ENCODE measurements around the gene NRP2. TPM values are rescaled to one million over a fixed set of nuclear protein-coding genes. Genes with fewer than 3 reads are reported as not detected.

The NRP2 gene
- total RNA-seq, 1 donor from 2014 or later, result 22.1 TPM

- no peak for DNase-seq
Measured at GRCh38 chr2:205658572-205658971, 23.7 kb upstream of the NRP2 start.

GRCh38 chr2:205659922-205660321, 22.4 kb upstream of the NRP2 start:
- no peak for DNase-seq

- DNase-seq, result no peak
Measured at GRCh38 chr2:205660521-205661124, 21.7 kb upstream of the NRP2 start.

GRCh38 chr2:205661281-205661680, 21.0 kb upstream of the NRP2 start:
- DNase-seq, result no peak

- no peak for DNase-seq
Measured at GRCh38 chr2:205662206-205662965, 19.9 kb upstream of the NRP2 start.

GRCh38 chr2:205665791-205666190, 16.5 kb upstream of the NRP2 start:
- DNase-seq, result no peak

- DNase-seq, result no peak
Measured at GRCh38 chr2:205670292-205670691, 12.0 kb upstream of the NRP2 start.

- no peak for DNase-seq
Measured at GRCh38 chr2:205673312-205673711, 9.0 kb upstream of the NRP2 start.

GRCh38 chr2:205675861-205676516, 6.3 kb upstream of the NRP2 start:
- DNase-seq, result no peak

GRCh38 chr2:205678541-205679142, 3.7 kb upstream of the NRP2 start:
- no peak for DNase-seq

GRCh38 chr2:205679410-205680009, 2.8 kb upstream of the NRP2 start:
- no peak for DNase-seq

GRCh38 chr2:205680067-205680466, 2.2 kb upstream of the NRP2 start:
- no peak for DNase-seq

- DNase-seq, result no peak
Measured at GRCh38 chr2:205680903-205681302, 1.4 kb upstream of the NRP2 start.

- DNase-seq, result no peak
Measured at GRCh38 chr2:205681401-205682238, 681 bp upstream of the NRP2 start.

- DNase-seq, result no peak
Measured at GRCh38 chr2:205682971-205683501, 735 bp downstream of the NRP2 start.

- DNase-seq, result no peak
Measured at GRCh38 chr2:205683502-205684367, 1.4 kb downstream of the NRP2 start.

GRCh38 chr2:205684871-205685313, 2.6 kb downstream of the NRP2 start:
- DNase-seq, result no peak

- no peak for DNase-seq
Measured at GRCh38 chr2:205685314-205686055, 3.2 kb downstream of the NRP2 start.

- DNase-seq, result no peak
Measured at GRCh38 chr2:205686056-205686782, 3.9 kb downstream of the NRP2 start.
